Measurements from ENCODE around the gene PDGFA.

- TF ChIP-seq, protein P1, sequence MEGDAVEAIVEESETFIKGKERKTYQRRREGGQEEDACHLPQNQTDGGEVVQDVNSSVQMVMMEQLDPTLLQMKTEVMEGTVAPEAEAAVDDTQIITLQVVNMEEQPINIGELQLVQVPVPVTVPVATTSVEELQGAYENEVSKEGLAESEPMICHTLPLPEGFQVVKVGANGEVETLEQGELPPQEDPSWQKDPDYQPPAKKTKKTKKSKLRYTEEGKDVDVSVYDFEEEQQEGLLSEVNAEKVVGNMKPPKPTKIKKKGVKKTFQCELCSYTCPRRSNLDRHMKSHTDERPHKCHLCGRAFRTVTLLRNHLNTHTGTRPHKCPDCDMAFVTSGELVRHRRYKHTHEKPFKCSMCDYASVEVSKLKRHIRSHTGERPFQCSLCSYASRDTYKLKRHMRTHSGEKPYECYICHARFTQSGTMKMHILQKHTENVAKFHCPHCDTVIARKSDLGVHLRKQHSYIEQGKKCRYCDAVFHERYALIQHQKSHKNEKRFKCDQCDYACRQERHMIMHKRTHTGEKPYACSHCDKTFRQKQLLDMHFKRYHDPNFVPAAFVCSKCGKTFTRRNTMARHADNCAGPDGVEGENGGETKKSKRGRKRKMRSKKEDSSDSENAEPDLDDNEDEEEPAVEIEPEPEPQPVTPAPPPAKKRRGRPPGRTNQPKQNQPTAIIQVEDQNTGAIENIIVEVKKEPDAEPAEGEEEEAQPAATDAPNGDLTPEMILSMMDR (IDR thresholded peaks at IDR 0.05): no peak
- TF ChIP-seq EMX1 (CRISPR knock-in tag; IDR thresholded peaks at IDR 0.05) (no peak), MAX (CRISPR knock-in tag; IDR thresholded peaks at IDR 0.05) (no peak), E2F1 (CRISPR knock-in tag; IDR thresholded peaks at IDR 0.05) (no peak), TCF7 (CRISPR knock-in tag; IDR thresholded peaks at IDR 0.05; ENCODE audit: low read depth) (no peak)
- TF ChIP-seq, protein P2, sequence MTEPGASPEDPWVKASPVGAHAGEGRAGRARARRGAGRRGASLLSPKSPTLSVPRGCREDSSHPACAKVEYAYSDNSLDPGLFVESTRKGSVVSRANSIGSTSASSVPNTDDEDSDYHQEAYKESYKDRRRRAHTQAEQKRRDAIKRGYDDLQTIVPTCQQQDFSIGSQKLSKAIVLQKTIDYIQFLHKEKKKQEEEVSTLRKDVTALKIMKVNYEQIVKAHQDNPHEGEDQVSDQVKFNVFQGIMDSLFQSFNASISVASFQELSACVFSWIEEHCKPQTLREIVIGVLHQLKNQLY (CRISPR knock-in tag; IDR thresholded peaks at IDR 0.05): no peak
- TF ChIP-seq, protein P3, sequence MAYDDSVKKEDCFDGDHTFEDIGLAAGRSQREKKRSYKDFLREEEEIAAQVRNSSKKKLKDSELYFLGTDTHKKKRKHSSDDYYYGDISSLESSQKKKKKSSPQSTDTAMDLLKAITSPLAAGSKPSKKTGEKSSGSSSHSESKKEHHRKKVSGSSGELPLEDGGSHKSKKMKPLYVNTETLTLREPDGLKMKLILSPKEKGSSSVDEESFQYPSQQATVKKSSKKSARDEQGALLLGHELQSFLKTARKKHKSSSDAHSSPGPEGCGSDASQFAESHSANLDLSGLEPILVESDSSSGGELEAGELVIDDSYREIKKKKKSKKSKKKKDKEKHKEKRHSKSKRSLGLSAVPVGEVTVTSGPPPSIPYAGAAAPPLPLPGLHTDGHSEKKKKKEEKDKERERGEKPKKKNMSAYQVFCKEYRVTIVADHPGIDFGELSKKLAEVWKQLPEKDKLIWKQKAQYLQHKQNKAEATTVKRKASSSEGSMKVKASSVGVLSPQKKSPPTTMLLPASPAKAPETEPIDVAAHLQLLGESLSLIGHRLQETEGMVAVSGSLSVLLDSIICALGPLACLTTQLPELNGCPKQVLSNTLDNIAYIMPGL (CRISPR knock-in tag; IDR thresholded peaks at IDR 0.05): no peak
Observed at GRCh38 chr7:480531-481218, 39.0 kb downstream of the PDGFA start.
